Stimulated activated CD4-positive, alpha-beta T cell treated with anti-CD3 and anti-CD28 coated beads, Interleukin-2, amount 100 ng/mL, for 4 hours (primary cell): Measurements from ENCODE around the gene SPO11.
A peak's percentile ranks its signal among the peaks of the same experiment; 100 is the strongest.

ENCODE experiments used
- DNase-seq: peaks from one replicate; pipeline ENCODE4 v3.0.0-alpha.2; 2020; ENCODE audit warnings: low read depth

Gene SPO11

DNA sequence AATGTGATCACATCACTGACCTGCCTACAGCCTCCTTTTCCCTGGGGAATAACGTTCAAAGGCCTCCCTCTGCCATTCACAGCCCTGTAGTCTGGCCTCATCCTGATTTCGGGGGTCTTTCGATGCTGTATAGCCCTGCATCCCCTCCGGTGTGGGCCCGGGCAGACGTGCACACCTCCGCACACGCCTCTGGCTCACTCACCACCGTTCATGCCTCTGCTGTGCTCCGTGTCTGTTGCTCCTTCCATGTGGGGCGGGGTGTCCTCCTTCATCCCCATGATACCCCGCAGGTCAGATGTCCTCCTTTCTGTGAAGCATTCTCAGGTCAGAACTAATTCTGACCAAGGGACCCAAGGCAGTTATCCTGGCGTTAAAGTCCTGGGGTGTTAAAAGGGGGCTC lies 47.7 kb downstream of the SPO11 start:
- no peak for DNase-seq

DNA sequence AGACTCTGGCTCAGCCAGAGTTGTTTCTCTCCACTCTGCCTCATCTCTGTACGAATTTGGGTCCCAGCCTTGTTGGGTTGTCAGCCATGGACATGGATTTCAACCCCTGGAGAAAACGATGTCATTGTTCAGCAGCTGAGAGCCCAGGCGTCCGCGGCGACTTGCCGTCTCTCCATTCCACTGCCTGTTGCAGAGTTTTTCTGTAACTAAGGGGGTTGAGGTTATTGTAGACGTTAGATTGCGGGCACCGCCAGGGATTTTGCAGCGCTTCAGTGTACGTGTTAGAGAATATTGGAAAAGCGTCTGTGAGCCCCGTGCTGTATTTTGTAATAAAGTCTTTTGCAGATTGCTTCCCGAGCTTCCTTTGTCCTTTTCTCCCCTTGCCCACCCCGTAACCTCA lies 48.5 kb downstream of the SPO11 start:
- DNase-seq = no peak

DNA sequence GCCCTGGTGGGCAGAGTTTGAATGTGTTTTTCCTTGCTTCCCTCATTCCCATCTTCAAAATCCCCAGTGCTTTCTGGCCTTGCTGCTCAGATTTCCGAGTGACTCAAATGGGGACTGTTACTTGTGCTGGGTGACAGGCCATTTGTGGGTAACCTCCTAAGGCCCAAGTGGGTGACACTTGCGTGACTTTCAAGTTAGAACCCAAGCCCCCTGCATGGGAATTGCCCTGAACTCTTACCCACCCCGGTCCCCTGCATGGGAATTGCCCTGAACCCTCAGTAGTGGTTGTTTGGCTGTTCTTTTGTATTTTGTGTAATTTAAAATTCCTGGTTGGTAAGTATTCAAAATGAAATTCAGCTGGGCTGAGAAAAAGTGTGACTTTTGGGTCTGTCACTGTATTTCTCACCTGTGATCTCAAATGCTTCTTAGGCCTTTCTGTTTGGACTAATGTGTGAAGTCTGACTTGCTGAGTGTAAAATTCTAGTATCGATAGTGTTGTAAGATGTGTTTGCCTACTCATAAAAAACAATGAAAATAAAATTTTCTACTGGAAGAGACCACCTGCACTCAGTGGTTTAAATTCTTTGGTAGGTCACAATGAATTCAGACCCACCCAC lies 49.2 kb downstream of the SPO11 start:
- no peak for DNase-seq

DNA sequence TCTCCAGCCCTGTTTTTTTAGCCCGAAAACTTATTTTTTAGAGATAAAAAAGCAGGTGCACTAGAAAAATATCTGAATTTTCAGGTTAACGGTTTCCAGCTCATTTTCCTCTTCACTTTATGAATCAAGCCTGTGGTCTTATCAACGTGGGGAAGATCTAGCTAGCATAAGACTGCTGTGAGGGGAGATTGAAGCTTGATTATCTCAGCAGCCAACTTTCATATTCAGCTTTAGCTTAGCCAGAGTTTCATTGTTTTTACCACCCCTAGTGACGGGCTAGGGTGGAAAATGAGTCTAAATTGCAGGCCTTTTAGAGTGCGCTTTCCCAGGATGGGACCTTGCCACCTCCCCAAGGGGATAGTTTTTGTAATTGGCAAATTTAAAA lies 49.7 kb downstream of the SPO11 start:
- no peak for DNase-seq

DNA sequence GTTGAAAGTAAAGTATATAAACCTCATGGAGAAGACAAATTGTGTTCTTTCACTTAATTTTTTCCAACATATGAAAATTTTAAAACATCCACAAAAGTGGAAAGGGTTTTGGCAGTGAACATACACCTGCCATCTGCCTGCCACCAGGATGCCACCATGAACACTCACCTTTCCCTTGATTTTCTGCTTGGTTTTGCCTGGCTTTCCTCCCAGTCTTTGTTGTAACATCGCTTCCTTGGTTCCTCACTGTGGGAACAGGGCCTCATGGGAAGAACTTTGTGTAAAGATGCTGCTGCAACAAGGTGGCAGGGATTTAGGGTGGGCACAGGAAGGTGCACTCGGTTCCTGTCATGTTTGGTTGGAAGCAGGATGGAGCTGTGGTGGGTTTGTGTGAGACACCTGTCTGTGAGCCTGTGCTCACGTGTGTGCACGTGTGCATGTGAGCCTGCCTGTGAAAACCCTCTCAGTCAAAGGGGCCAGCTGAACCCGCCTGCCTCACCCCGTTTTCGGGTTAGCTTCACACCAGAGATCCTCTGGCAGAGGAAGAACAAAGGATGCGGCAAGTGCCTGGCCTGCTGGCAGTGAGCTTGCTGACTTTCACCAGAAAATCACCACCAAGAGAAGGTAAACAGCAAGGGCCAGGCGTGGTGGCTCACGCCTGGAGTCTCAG lies 50.6 kb downstream of the SPO11 start:
- no peak for DNase-seq

DNA sequence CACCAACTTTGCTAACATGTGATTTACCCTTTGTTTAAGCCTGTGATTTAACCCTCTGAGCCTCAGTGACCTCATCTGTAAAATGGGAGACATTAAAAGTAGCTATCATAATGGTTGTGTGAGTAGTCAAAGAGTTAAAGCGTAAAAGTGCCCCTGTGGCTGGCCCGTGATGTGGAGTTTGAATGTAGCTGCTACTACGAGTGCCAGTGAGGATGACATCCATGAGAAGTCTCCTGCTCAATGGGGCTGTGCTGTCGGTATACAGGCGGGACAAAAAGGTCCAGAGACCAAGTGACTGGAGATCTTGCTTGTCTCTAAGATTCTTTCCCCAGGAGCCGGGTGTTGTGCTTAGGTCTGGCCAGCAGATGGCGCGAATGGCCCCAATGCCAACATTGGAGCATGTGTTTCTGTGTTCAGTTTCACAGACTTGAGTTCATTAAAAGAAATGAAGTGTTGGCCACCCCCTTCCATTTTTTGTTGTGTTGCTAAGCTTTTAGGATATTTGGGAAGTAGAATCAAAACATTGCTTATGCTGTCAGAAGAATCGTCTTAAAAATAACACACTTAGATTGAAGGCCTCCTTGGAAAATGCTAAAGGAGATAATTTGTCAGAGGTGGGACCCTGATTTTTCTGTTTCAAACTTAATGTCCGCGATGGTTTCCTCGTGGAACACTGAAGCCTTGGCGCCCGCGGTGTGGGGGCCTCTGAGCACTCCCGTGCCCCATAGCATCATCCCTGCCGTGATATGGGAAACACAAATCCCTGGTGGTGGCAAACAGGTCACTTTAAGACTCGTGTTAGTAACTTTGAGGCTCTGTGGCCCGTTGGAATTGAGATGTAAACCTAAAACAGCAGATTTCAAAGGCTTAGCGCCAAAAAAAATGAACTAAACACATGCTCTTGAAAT lies 52.2 kb downstream of the SPO11 start:
- DNase-seq = peak; percentile 76

DNA sequence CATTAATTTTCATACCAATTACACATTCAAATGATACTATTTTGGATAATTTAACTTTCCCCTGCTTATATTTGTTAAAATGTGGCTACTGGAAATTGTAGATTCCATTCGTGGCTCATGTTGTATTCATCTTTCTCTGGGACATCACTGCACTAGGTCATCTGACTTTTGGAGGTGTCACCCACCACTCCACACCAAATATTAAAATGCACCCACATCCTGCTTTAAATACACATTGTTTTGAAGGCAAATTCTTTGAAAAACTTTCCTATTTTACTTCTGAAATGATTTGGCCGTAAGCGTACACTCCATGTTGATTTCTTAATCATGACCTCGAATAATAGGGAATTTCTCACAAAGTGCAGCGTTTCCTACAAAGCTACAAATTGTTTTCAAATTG lies 52.9 kb downstream of the SPO11 start:
- DNase-seq = no peak

DNA sequence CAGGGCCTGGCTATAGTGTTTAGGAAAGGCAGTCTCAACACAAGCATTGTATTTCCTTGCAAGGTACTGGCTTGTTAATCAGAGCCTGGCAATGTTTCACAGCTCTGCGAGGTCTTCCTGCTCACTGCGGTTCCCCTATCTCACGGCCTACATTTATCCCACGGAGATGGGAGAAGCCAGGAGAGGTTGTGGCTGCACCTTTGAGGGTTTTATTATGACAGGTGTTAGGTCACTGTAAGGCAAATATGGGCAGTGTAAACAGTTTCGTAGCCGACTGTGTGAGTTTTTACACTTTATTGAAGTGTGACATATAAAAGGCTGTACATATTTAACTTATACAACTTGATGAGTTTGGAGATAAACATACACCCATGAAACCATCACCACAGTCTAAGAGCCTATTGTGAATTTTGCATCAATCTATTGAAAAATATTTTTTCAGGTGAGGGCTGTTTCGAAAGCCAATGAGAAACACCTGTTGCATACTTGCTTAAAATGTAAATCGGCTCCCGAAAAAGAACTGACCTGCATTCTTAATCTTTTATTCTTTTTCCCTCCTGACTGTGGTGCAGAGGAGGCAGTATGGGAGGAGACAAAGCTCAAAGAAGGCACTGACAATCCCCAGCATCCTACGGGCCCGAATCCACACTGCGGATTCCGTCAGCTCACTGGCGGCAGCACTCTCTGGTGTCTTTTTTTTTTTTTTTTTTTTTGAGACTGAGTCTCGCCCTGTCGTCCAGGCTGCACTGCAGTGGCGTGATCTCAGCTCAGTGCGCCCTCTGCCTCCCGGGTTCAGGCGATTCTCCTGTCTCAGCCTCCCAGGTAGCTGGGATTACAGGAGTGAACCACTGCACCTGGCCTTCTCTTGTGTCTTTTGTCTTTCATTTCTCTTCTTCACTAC lies 54.1 kb downstream of the SPO11 start:
- DNase-seq = no peak

DNA sequence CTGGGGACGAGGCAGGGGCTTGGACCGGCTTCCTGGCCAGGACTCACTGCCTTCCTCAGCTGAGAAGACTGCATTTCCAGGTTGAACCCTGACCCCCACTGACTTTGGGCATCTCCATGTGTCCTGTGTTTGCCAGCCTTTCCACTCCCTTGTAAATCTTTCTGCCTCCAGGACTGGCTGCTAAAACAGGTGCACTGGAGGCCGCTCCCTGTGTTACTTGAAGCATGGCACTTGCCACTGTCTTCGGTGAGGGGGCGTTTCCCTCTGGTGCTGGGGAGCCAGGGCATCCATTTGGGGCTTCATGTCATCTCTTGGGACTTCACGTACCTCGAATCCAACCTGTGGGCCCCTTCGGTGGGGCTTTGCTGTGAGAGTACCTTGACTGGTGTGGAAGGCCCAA lies 54.9 kb downstream of the SPO11 start:
- no peak for DNase-seq

DNA sequence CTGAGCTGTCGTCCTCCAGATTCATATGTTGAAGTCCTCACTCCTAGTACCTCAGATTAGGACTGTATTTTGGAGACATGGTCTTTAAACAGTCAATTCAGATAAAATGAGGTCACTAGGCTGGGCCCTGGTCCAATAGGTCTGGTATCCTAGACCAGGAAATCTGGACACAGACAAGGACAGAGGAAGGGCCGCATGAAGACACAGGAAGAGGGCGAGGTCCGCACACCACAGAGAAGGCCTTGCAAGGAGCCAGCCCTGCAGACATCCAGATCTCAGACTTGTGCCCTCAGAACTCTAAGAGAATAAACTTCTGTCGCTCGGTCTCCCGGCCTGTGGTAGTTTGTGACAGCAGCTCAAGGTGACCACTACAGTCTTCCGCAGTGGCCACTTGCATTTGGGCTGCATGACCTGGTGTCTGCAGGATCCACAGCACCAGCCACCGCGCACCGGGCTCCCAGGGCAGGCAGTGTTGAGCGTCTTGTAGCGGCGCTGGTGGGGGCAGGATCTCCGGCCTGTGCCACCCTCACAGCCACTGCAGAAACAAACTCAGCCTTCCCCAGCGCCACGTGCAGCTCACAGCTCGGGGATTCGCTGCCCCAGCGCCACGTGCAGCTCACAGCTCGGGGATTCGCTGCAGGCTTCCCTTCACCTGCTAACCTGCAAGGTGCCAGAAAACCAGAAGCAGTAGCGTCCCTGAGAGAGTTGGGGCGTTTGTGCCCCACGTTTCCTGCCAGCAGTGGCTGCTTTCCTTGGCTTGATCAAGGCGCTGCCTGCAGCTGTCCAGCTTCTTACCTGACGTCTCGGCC lies 55.6 kb downstream of the SPO11 start:
- no peak for DNase-seq

DNA sequence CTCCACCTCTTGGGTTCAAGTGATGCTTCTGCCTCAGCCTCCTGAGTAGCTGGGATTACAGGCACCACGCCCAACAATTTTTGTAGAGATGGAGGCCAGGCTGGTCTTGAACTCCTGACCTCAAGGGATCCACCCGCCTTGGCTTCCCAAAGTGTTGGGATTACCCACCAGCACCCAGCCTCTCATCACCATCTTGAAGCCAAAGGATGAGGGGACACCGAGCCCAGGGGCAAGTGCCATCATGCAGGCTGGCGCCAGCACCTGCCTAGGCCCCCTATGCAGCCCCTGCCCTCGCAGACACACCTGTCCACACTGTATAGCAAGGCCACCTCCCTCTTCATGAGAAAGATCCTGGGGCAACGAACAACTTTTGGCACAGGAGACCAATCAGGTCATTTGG lies 56.3 kb downstream of the SPO11 start:
- DNase-seq = no peak

DNA sequence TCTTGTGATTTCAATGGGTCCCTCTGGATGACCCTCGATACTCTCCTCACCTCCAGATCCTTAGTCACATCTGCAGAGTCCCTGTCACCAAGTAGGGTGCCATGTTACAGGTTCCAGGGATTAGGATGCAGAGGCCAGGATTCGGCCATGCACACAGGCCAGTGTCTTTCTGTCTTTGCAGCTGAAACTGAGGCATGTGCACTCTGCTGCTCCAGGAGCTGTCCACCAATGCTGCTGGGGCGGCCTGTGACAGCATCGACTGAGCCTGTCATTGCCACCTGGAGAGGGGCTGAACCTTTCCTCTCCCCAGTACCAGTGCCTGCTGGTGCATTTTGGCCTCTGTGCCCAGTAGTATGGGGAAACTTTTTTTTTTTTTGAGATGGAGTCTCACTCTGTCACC lies 57.2 kb downstream of the SPO11 start:
- no peak for DNase-seq

DNA sequence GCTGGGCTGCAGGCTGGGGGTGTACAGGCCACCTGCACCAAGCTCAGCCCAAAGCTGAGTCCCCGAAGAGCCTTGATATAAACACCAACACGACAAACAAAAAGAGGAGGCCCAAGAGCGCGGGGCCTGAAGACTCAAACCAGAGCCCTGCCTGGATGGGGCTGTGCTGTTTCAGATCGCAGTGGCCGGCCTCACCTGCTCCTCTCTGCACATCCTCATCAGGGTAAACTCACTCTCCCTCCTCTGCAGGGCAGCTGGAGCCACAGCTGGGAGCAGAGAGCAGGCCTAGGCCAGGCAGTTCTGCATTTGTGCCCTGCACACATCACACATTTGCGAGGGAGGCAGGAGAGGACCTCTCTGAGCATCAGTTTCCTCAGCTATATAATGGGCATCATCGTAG lies 57.9 kb downstream of the SPO11 start:
- no peak for DNase-seq

DNA sequence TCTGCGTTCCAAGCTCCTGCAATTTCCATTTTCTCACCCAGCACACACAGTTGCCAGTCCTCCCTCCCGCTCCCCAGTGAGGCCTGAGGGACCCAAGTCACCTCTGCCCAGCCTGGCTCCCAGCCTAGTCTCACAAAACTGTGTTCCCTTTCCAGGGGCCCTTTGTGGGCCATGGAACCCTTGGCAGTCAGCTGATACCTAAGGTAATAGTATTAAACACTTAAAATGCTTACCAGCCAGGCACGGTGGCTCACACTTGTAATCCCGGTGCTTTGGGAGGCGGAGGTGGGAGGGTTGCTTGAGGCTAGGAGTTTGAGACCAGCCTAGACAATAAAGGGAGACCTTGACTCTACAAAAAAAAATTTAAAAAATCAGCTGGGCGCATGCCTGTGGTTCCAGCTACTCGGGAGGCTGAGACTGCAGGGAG lies 58.4 kb downstream of the SPO11 start:
- DNase-seq = no peak

DNA sequence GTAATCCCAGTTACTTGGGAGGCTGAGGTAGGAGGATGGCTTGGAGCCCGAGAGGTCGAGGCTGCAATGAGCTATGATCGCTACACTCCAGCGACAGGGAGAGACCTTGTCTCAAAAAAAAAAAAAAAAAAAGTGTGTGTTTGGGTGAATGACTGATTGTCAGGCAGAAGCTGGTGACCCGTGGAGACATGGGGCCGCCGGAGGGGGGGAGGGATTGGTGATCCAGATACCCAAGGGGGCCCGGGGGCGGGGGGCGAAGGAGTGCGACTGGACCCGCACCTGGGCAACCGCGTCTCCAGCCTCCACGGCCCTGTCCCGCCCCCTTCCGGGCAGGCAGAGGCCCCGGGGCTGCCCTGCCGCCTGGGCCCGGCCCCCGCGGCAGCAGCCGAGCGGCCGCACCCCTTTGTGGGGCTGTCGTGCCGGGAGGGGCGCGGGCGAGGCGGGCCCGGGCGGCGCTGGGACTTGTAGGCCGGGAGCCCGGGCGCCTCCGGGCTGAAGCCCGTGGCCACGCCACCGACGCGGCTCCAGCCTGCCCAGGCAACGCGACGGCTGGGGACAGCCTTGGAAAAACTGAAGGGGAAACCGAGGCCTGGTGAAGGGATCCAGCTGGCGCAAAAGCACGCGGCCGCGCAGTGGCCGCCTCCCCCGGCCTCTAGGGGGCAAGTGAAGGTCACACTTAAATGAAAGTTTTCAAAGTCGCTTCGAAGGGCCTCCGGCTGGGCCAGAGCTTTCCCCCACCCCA lies 59.5 kb downstream of the SPO11 start:
- DNase-seq = peak; percentile 53

DNA sequence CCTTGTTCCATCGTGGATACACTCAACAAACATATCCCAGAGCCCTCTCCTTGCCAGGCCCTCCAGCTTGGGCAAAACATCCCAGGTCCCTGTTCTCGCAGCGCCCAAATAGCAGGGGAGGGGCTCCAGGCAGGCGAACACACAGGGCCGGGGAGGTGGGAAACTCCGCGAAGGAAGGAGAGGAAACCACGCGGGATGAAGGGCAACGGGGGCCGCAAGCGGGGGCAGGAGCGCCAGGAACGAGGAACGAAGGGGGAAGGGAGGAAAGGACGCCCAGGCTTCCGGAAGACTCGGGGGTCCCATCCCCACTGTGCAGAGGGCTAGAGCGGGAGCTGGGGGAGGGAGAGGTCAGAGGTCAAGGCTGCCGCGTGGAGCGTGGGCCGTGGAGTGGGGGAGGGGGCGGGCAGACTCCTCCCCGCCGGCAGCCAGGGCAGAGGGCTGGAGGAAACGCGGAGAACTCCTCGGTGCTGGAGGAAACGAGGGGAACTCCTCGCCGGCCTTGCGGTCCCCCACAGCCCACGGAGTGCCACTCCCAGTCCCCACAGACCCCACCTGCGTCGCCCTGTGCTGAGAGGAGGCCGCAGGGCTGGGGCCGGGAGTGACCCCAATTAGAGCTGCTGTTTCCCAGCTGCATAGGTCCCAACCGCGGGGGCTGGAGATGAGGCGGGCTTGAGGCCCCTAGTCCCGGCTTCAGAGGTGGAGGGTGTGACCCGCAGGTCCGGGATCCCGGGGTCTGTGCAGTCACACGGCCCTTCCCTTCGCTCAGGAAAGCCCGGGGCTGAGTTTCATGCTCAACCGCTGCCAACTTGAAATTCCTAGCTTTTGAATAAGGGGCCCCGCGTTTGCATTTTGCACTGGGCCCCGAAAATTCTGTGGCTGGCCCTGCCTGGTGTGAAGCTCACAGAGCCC lies 60.3 kb downstream of the SPO11 start:
- peak; percentile 64 for DNase-seq

DNA sequence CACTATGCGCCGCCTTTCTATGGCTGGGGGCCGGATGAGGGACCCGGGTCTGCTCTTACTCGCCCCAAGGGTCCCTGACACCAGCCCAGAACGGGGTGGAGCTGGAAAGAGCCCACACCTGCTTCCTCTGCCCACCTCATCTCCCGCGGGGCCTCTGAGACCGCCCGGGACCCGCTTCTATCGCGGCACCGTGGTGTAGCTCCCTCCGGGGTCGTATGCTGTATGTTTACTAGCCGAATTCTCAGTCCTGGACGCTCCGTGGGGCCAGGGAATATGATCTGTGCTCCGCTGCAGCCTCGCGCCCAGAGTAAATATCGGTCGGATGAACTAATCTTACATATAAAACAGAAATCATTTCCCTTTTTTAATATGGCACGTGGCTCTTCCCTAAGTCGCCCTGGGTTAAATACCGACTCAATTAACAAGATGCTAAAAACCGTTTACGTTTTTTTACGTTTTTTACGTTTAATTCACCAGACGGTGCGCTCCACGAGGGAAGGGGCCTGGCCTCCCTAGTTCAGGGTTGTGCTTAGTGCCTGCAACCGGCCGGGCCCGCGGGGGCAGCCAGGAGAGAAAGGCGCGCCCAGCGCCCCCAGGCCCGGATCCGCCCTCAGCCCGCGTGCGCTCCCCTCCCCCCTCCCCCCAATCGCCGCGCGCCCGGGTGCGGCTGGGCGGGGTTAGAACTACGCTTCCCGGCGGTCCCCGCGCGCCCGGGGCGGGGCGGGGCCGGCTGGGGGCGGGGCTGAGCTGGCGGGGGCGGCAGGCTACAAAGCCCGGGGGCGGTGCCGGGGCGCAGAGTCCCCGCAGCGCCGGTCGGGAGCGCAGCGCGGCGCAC lies 61.2 kb downstream of the SPO11 start, which contains the start of gene RBM38:
Gene RBM38, plus strand, starts transcription at position 793 of the 835 bp plus-strand sequence. CDS start 186 bp downstream, outside the sequence.
- peak; percentile 76 for DNase-seq
